Measurements from ENCODE around the gene RIN1. TPM values are rescaled to one million over a fixed set of nuclear protein-coding genes. Genes with fewer than 3 reads are reported as not detected.

RIN1 gene
- total and polyA plus RNA-seq, 2 donors (not counting 3 experiments of a cell fraction or from before 2014, with no cell fraction given): 4.4 to 10.2 TPM

DNA sequence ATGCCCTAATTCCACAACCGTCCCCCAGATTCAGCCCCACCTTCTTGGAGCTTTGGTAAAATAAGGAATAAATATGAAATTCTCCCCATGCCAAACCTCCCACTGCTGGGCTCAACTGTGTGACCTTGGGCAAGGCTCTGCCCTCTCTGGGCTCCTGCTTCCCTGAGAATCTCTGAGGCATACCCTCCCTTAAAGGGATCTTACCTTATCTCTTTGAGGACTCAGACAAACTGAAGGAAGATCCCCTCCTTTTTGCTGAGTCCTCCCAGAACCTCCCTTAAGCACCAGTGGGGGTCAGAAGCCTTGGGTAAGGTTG is 22.1 kb downstream of the RIN1 start:
- dilution Hi-C loops (cut with MboI; ENCODE audit: extremely low pct_ligation_motif_present, low sequenced_read_pairs): no loop called here
- H3K4me2 ChIP-seq (ENCODE audit: insufficient read depth, low read length): no peak overlapping the region
- no TSS peak for BruUV-seq (replicated peaks)
- ChIA-PET CTCF (interaction anchor here (9.5 kb wide), 1 partner anchor 18 kb away, joined by 225 read pairs; the partner anchor contains the start of gene RIN1), POLR2A (no interaction called here)
- H3K79me2 ChIP-seq (ENCODE audit: control insufficient read depth, insufficient read depth, low read length): no peaks in the 10 kb centered on the region
- no peak for DNase-seq (ENCODE audit: low read depth, low spot score)
- H3K27ac ChIP-seq (ENCODE audit: insufficient read depth, low read depth, low read length): no peak overlapping the region
- no peaks in the 10 kb centered on the region for H3K9me3 ChIP-seq (replicated peaks; ENCODE audit: control insufficient read depth, insufficient read depth, low read length)
- no peaks in the 10 kb centered on the region for H3K36me3 ChIP-seq (ENCODE audit: control insufficient read depth in 2 of 2, extremely low read depth in 1 of 2, insufficient read depth in 2 of 2, low read length in 2 of 2)
- H3K4me1 ChIP-seq (ENCODE audit: control insufficient read depth, extremely low read depth, insufficient read depth, low read length): peaks cover 4% of the 10 kb centered on the region
- H3K9me1 ChIP-seq (replicated peaks; ENCODE audit: control insufficient read depth, extremely low read depth, insufficient read depth, low read length): no peaks in the 10 kb centered on the region
- FAIRE-seq: no peak
- H2AFZ ChIP-seq (ENCODE audit: low read depth, low read length): no peak overlapping the region
- H3K4me3 ChIP-seq (replicated peaks in 1 of 3; ENCODE audit: insufficient read depth in 1 of 3, low read depth in 1 of 3, low read length in 3 of 3): no peak overlapping the region
- intact Hi-C loops (cut with micrococcal nuclease): loop anchor here (5.0 kb wide), 1 partner anchor 123 kb away; the partner anchor contains the start of gene MRPL11
- H3K9ac ChIP-seq (replicated peaks; ENCODE audit: extremely low read depth, insufficient read depth, low read length): no peak overlapping the region
- TF ChIP-seq, protein P1, sequence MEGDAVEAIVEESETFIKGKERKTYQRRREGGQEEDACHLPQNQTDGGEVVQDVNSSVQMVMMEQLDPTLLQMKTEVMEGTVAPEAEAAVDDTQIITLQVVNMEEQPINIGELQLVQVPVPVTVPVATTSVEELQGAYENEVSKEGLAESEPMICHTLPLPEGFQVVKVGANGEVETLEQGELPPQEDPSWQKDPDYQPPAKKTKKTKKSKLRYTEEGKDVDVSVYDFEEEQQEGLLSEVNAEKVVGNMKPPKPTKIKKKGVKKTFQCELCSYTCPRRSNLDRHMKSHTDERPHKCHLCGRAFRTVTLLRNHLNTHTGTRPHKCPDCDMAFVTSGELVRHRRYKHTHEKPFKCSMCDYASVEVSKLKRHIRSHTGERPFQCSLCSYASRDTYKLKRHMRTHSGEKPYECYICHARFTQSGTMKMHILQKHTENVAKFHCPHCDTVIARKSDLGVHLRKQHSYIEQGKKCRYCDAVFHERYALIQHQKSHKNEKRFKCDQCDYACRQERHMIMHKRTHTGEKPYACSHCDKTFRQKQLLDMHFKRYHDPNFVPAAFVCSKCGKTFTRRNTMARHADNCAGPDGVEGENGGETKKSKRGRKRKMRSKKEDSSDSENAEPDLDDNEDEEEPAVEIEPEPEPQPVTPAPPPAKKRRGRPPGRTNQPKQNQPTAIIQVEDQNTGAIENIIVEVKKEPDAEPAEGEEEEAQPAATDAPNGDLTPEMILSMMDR (IDR thresholded peaks at IDR 0.05; ENCODE audit: extremely low read depth in 1 of 2, insufficient read depth in 1 of 2, low read depth in 1 of 2, low read length in 2 of 2): no peak
- TF ChIP-seq EZH2 (IDR thresholded peaks at IDR 0.05; ENCODE audit: borderline replicate concordance, low read depth, low read length, severe bottlenecking) (no peak), JUN (IDR thresholded peaks at IDR 0.05; ENCODE audit: borderline replicate concordance, insufficient read depth, insufficient read length, low read depth) (no peak), MYC (IDR thresholded peaks at IDR 0.05; ENCODE audit: low read depth, low read length) (no peak), POLR2AphosphoS5 (IDR thresholded peaks at IDR 0.05; ENCODE audit: insufficient read depth, low read depth, low read length) (no peak), POLR2A (IDR thresholded peaks at IDR 0.05; ENCODE audit: low read depth, low read length) (no peak), GATA2 (IDR thresholded peaks at IDR 0.05; ENCODE audit: insufficient read depth, insufficient read length, low read depth, low read length) (no peak), FOS (IDR thresholded peaks at IDR 0.05; ENCODE audit: borderline replicate concordance, insufficient read depth, low read length) (no peak)
- TF ChIP-seq, protein P2, sequence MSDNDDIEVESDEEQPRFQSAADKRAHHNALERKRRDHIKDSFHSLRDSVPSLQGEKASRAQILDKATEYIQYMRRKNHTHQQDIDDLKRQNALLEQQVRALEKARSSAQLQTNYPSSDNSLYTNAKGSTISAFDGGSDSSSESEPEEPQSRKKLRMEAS (IDR thresholded peaks at IDR 0.05; ENCODE audit: insufficient read depth, insufficient read length): no peak
- H4K20me1 ChIP-seq (replicated peaks; ENCODE audit: control insufficient read depth, extremely low read depth, insufficient read depth, low read length): no peaks in the 10 kb centered on the region
- H3K27me3 ChIP-seq (ENCODE audit: control insufficient read depth in 2 of 2, insufficient read depth in 2 of 2, low read length in 2 of 2): peaks cover 7 to 10% of the 10 kb centered on the region in 2 experiments

All from endothelial cell of umbilical vein (primary cell).